Kidney epithelial cell (primary cell): ENCODE measurements around the gene KAT6B. TPM values are rescaled to one million over a fixed set of nuclear protein-coding genes. Genes with fewer than 3 reads are reported as not detected.

Experiments
- DNase-seq: peaks from one replicate; pipeline ENCODE4 v3.0.0-alpha.2; 2010; ENCODE audit warnings: low read depth
- H3K27me3 ChIP-seq: 2 replicates; pipeline ENCODE4 v1.6.0; 2011; ENCODE audit warnings: low read length; ENCODE audit not compliant: control insufficient read depth, insufficient read depth
- H3K36me3 ChIP-seq: 2 replicates; pipeline ENCODE4 v1.5.1; 2011; ENCODE audit warnings: low read length; ENCODE audit not compliant: control insufficient read depth, insufficient read depth
- H3K4me3 ChIP-seq: 2 replicates; pipeline ENCODE4 v1.5.1; 2011; ENCODE audit warnings: low read depth, mild to moderate bottlenecking, control low read depth, low read length
- CTCF ChIP-seq: IDR thresholded peaks from 2 replicates; pipeline ENCODE4 v1.5.1; 2011; ENCODE audit warnings: mild to moderate bottlenecking, moderate library complexity, low read length, control low read depth, inconsistent platforms; ENCODE audit not compliant: insufficient read depth, poor library complexity, severe bottlenecking
- total RNA-seq: library from RNA; depleted of rRNA; stranded (reverse); fragments of >200 nt; gene quantifications from 2 replicates; pipeline ENCODE4 v1.2.3, GENCODE V29; 2015

The KAT6B gene
- total RNA-seq, 1 donor from 2014 or later, result 8.0 TPM

- TF ChIP-seq CTCF, result no peak
- no peak for DNase-seq
- H3K27me3 ChIP-seq, result no peaks in the 10 kb centered on the region
- no peaks in the 10 kb centered on the region for H3K36me3 ChIP-seq
- H3K4me3 ChIP-seq, result no peak overlapping the region
Observed at GRCh38 chr10:74956555-74957111, 130.2 kb downstream of the KAT6B start.

- no peak for TF ChIP-seq CTCF
- DNase-seq, result no peak
- Histone ChIP-seq H3K4me3 (no peak overlapping the region), H3K36me3 (no peaks in the 10 kb centered on the region), H3K27me3 (no peaks in the 10 kb centered on the region)
Observed at GRCh38 chr10:74957285-74957961, 131.0 kb downstream of the KAT6B start.

- TF ChIP-seq CTCF, result no peak
- no peak for DNase-seq
- H3K27me3 ChIP-seq, result no peaks in the 10 kb centered on the region
- no peaks in the 10 kb centered on the region for H3K36me3 ChIP-seq
- H3K4me3 ChIP-seq, result no peak overlapping the region
Observed at GRCh38 chr10:74958316-74958715, 131.9 kb downstream of the KAT6B start.

- no peak for DNase-seq
- H3K27me3 ChIP-seq, result no peaks in the 10 kb centered on the region
- no peak for TF ChIP-seq CTCF
- no peaks in the 10 kb centered on the region for H3K36me3 ChIP-seq
- H3K4me3 ChIP-seq, result no peak overlapping the region
Observed at GRCh38 chr10:74960670-74961069, 134.3 kb downstream of the KAT6B start.

- no peak for TF ChIP-seq CTCF
- Histone ChIP-seq H3K27me3 (no peaks in the 10 kb centered on the region), H3K4me3 (no peak overlapping the region), H3K36me3 (no peaks in the 10 kb centered on the region)
- DNase-seq, result no peak
Observed at GRCh38 chr10:74962517-74962916, 136.1 kb downstream of the KAT6B start.

GRCh38 chr10:74963549-74963948, 137.1 kb downstream of the KAT6B start:
- DNase-seq, result no peak
- no peak overlapping the region for H3K4me3 ChIP-seq
- TF ChIP-seq CTCF, result no peak
- H3K36me3 ChIP-seq, result no peaks in the 10 kb centered on the region
- no peaks in the 10 kb centered on the region for H3K27me3 ChIP-seq
